Right renal cortex interstitium (tissue), 3 donors: Measurements from ENCODE around the gene COA4. TPM values are rescaled to one million over a fixed set of nuclear protein-coding genes. Genes with fewer than 3 reads are reported as not detected.

Experiments
- DNase-seq, 3 donors: peaks; one replicate each; pipeline ENCODE4 v3.0.0-alpha.2; 2013; ENCODE audit warnings: low read depth in 3 of 3, low spot score in 2 of 3
- polyA plus RNA-seq, 3 donors: library from polyadenylated mRNA; unstranded; fragments of 120-200 nt; gene quantifications; one replicate each; pipeline ENCODE4 v1.2.1, GENCODE V29; 2013; ENCODE audit not compliant: insufficient read length in 3 of 3

The COA4 gene
- polyA plus RNA-seq, 3 donors = 65.5 to 73.4 (median 70.8) TPM

DNA sequence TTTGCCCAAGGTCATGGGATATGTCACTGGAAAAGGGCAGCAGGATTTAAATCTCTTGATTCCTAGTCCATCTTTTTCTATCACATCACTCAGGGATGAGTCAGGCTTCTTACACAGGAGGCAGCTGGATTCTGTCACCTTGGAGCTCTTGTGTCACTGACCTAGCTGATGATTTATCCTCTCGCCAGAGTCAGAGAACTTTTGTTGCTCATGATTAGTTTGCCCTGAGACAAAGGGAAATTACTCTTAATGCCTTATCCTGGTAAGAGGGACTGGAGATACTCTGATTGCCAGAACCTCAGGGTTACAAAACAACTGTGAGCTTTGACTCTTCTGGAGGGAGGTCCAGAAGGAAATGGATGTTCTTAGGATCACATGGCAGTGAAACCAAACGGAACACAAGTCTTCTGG, 10.1 kb downstream of the COA4 start:
- DNase-seq = peak in 2 of 3 donors; percentile 27 to 45

DNA sequence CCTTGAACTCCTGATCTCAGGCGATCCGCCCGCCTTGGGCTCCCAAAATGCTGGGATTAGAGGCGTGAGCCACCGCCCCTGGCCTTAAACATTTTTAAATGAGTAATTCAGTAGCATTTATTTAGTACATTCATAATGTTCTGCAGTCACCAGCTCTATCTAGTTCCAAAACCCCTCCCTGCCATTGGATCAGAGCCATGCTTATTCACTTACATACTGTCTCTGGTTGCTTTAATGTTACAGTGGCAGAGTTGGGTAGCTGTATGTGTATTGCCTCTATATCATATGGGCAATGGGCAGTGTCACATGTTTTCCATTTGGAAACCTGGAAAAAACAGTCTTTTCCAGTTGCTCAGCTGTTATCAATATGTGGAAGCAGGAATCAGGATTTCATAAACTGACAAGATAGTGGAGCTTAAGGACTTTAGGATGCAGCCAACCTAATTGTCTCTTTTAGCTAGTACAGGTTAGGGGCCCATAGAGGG, 10.5 kb downstream of the COA4 start:
- DNase-seq = no peak

DNA sequence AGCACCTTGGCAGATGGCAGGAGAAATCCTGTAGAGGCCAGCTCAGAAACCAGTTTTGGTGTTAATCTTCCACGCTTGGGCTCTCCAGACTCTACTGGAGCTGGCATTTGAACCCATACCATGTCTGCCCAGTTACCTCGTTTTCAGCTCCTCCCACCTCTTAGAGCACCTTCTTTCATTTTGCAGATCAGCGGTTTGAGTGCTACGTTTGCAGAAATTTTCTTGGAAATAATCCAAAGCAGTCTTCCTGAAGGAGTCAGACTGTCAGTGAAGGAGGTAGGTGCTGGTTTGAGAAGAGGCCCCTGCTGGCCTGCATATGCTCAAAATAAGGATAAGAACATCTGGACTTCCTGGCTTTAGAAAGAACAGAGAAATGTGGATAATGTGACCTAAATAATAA, 13.7 kb downstream of the COA4 start:
- DNase-seq = no peak

- DNase-seq = no peak
Measured at GRCh38 chr11:73860202-73860601, 16.4 kb downstream of the COA4 start.

DNA sequence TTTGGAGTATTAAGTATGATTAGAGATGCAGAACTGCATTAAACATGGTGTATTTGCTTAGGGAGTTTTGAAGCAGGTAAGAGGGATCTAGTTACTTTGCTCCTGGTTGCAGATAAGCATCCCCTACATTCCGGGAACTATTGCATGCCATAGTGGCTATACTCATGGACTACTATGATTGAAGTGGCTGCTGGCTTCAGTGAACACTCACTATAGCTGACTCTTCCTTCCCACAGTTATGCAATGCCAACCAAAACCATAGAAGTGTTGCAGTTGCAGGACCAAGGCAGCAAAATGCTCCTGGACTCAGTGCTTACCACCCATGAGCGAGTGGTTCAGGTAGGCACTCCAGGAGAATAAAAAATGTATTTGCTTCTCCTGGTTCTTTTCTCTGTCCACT, 17.0 kb downstream of the COA4 start:
- DNase-seq = no peak

GRCh38 chr11:73856031-73856567, 20.5 kb downstream of the COA4 start:
- DNase-seq = no peak

DNA sequence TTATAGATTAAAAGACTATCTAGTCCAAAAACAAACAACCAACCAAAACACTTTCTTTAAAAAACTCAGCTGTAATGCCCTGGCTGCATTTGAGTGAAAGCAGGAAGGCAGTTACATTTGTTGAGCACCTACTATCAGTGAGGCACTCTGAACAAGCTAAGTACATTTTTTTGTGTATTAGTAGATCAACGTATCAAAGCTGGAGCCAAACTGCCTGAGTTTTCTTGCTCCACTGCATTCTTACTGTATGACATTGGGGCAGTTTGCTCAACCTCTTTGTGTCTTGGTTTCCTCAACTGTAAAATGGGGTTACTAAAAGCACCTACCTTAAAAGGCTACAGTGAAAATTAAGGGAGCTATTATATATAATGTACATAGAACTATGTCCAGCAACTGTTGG, 22.0 kb downstream of the COA4 start:
- DNase-seq = no peak

GRCh38 chr11:73852049-73852448, 24.6 kb downstream of the COA4 start:
- DNase-seq = no peak

- no peak for DNase-seq
Measured at GRCh38 chr11:73851046-73851764, 25.4 kb downstream of the COA4 start.

DNA sequence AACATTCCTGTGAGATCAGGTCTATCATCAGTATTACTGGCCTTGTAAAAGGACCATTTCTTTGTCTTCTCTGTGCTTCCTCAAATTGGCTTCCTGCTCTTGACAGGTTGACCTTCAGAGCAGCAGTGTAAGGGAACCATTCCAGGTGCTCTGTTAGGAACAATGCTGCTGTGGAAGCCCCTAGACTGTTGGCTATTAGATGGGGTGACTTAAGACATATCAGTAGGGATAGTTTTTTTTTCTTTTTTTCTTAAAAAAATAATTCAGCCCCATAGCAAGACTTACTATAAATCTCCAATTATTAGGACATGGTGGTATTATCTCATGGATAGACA, 37.6 kb downstream of the COA4 start:
- DNase-seq = no peak

DNA sequence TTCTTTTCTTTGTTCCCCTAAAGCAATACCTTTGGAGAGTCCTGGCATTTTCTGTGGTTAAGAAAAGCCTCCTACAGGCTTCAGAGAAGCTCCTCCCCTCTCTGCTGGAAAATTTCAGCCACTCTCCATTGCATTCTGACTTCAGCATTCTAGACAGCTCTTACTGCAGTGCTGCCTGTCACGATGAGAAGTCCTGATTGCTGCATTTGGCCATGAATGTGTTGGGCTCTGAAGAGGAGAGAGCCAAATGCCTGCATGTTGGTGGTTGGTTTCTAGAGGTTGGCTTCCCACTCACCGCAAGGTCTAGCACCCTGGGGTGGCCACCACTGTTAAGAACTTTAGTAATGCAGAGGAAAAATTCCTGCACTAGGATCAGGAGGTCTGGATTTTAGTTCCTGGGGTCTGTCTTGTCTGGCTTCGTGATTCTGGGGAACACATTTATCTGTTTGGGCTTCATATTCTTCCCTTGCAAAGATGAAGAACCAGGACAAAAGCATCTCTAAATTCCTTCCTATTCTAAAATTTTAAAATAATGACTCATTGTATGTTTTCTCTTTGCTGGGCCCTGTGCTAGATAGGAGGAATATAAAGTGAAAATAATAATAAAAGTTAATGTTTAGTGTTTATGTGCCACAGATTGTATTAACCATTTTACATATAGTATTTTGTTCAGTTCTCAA, 38.1 kb downstream of the COA4 start:
- no peak for DNase-seq

- no peak for DNase-seq
Measured at GRCh38 chr11:73833067-73833466, 43.6 kb downstream of the COA4 start.

- DNase-seq = no peak
Measured at GRCh38 chr11:73830261-73830660, 46.4 kb downstream of the COA4 start.

Other genes starting within 250 kb of the COA4 start
- 10 to 100 TPM; 12.5 to 17.9 (median 16.8) TPM for gene PLEKHB1, start 230.3 kb downstream of the COA4 start, polyA plus RNA-seq
- 100 to 1,000 TPM; 128 to 141 (median 136) TPM for gene RAB6A, start 115.8 kb downstream of the COA4 start, polyA plus RNA-seq
- gene MRPL48, start 89.0 kb downstream of the COA4 start, polyA plus RNA-seq = 10 to 100 TPM; 73.3 to 75.1 (median 74.2) TPM
- 10 to 100 TPM; 29.0 to 37.2 (median 36.3) TPM for gene PAAF1, start 153 bp upstream of the COA4 start, polyA plus RNA-seq
- 1 to 10 TPM; 2.7 to 5.1 (median 3.8) TPM for gene DNAJB13, start 74.2 kb upstream of the COA4 start, polyA plus RNA-seq
- gene UCP2, start 106.0 kb upstream of the COA4 start, polyA plus RNA-seq = 10 to 100 TPM; 51.1 to 64.2 (median 62.0) TPM
- 1 to 10 TPM; 1.4 to 1.7 (median 1.7) TPM for gene UCP3, start 132.2 kb upstream of the COA4 start, polyA plus RNA-seq